SK-N-SH treated with all-trans-retinoic acid at 6 μM for 48 hours (cell line): ENCODE measurements around the gene NOM1.

Experiments
- ATAC-seq: fragments of 200-7000 bp; cut with Tn5 transposase; 3 replicates; pipeline ENCODE4 v1.9.1; 2020; ENCODE audit warnings: mild to moderate bottlenecking, moderate library complexity
- ESRRG ChIP-seq: fragments of 250-450 bp; sonication (Bioruptor Pico); IDR thresholded peaks from 2 replicates; pipeline ENCODE4 v1.6.1; 2021; ENCODE audit warnings: mild to moderate bottlenecking
- GLIS3 ChIP-seq: fragments of 250-450 bp; sonication (Bioruptor Pico); IDR thresholded peaks from 2 replicates; pipeline ENCODE4 v1.5.0; 2020; ENCODE audit warnings: mild to moderate bottlenecking, moderate library complexity
- ISL1 ChIP-seq: fragments of 250-450 bp; sonication (Bioruptor Pico); IDR thresholded peaks from 2 replicates; pipeline ENCODE4 v2.1.2; 2022; ENCODE audit warnings: mild to moderate bottlenecking, moderate library complexity
- OSR1 ChIP-seq: fragments of 250-450 bp; sonication (Bioruptor Pico); IDR thresholded peaks from 2 replicates; pipeline ENCODE4 v1.8.0; 2022; ENCODE audit warnings: moderate library complexity, mild to moderate bottlenecking, inconsistent platforms
- PATZ1 ChIP-seq: fragments of 250-450 bp; sonication (Bioruptor Pico); IDR thresholded peaks from 2 replicates; pipeline ENCODE4 v1.8.0; 2020; ENCODE audit warnings: mild to moderate bottlenecking, moderate library complexity, borderline replicate concordance
- POU6F1 ChIP-seq: fragments of 250-450 bp; sonication (Bioruptor Pico); IDR thresholded peaks from 2 replicates; pipeline ENCODE4 v1.8.0; 2021; ENCODE audit warnings: low read depth, mild to moderate bottlenecking, moderate library complexity, borderline replicate concordance
- PPARA ChIP-seq: fragments of 250-450 bp; sonication (Bioruptor Pico); IDR thresholded peaks from 2 replicates; pipeline ENCODE4 v1.5.0; 2020; ENCODE audit warnings: mild to moderate bottlenecking, borderline replicate concordance
- RARB ChIP-seq: fragments of 250-450 bp; sonication (Bioruptor Pico); IDR thresholded peaks from 2 replicates; pipeline ENCODE4 v1.8.0; 2021; ENCODE audit warnings: mild to moderate bottlenecking, moderate library complexity
- SNAI2 ChIP-seq: fragments of 250-450 bp; sonication (Bioruptor Pico); IDR thresholded peaks from 2 replicates; pipeline ENCODE4 v1.5.0; 2020; ENCODE audit warnings: mild to moderate bottlenecking, moderate library complexity
- TCF4 ChIP-seq: fragments of 250-450 bp; sonication (Bioruptor Pico); IDR thresholded peaks from 2 replicates; pipeline ENCODE4 v1.8.0; 2021; ENCODE audit warnings: mild to moderate bottlenecking, moderate library complexity, borderline replicate concordance
- TOX ChIP-seq: fragments of 250-450 bp; sonication (Bioruptor Pico); IDR thresholded peaks from 2 replicates; pipeline ENCODE4 v1.8.0; 2021; ENCODE audit warnings: mild to moderate bottlenecking, moderate library complexity, borderline replicate concordance
- TSHZ2 ChIP-seq: fragments of 250-450 bp; sonication (Bioruptor Pico); IDR thresholded peaks from 2 replicates; pipeline ENCODE4 v1.5.0; 2020; ENCODE audit warnings: mild to moderate bottlenecking, moderate library complexity
- ZC3H10 ChIP-seq: fragments of 250-450 bp; sonication (Bioruptor Pico); IDR thresholded peaks from 2 replicates; pipeline ENCODE4 v1.5.1; 2021; ENCODE audit warnings: mild to moderate bottlenecking, moderate library complexity
- ZFP3 ChIP-seq: fragments of 250-450 bp; sonication (Bioruptor Pico); IDR thresholded peaks from 2 replicates; pipeline ENCODE4 v1.5.0; 2020; ENCODE audit warnings: mild to moderate bottlenecking, moderate library complexity
- ZNF70 ChIP-seq: fragments of 450-650 bp; formaldehyde crosslinking; IDR thresholded peaks from 2 replicates; pipeline ENCODE4 v1.5.0; 2020; ENCODE audit warnings: mild to moderate bottlenecking, moderate library complexity
- ZNF8 ChIP-seq: fragments of 450-650 bp; formaldehyde crosslinking; IDR thresholded peaks from 2 replicates; pipeline ENCODE4 v1.5.0; 2020; ENCODE audit warnings: mild to moderate bottlenecking, moderate library complexity

NOM1 gene

GRCh38 chr7:157010588-157011332, 61.2 kb downstream of the NOM1 start, which contains the start of gene MNX1:
Gene MNX1 (minus strand): TSS chr7:157010663. CDS start chr7:157010350, 313 bp downstream.
- ATAC-seq: peak; percentile 7; the same call in 2 of the 3 replicates

GRCh38 chr7:157011333-157012112, 62.0 kb downstream of the NOM1 start:
- ATAC-seq: no peak
- no peak for TF ChIP-seq ESRRG (CRISPR knock-in tag)

More at GRCh38 chr7:157010588-157011332, 61.2 kb downstream of the NOM1 start, which contains the start of gene MNX1:
- TF ChIP-seq ZNF8 (CRISPR knock-in tag) (no peak), SNAI2 (CRISPR knock-in tag) (no peak)

- no peak for ATAC-seq
- TF ChIP-seq ZNF70 (CRISPR knock-in tag): no peak
- TF ChIP-seq ESRRG (CRISPR knock-in tag): no peak
- TF ChIP-seq POU6F1 (CRISPR knock-in tag): no peak
- no peak for TF ChIP-seq SNAI2 (CRISPR knock-in tag)
- TF ChIP-seq PPARA (CRISPR knock-in tag): no peak
- TF ChIP-seq ZFP3 (CRISPR knock-in tag): no peak
- no peak for TF ChIP-seq ZC3H10
- no peak for TF ChIP-seq PATZ1
- TF ChIP-seq OSR1 (CRISPR knock-in tag): no peak
- no peak for TF ChIP-seq GLIS3 (CRISPR knock-in tag)
- no peak for TF ChIP-seq TOX (CRISPR knock-in tag)
- TF ChIP-seq TSHZ2: no peak
- no peak for TF ChIP-seq TCF4 (CRISPR knock-in tag)
- TF ChIP-seq, all 23 proteins: peak for 0
Observed at GRCh38 chr7:157012113-157012547, 62.6 kb downstream of the NOM1 start.

GRCh38 chr7:157013101-157013500, 63.6 kb downstream of the NOM1 start:
- no peak for ATAC-seq
- no peak for TF ChIP-seq ESRRG (CRISPR knock-in tag)
- no peak for TF ChIP-seq POU6F1 (CRISPR knock-in tag)
- TF ChIP-seq ZNF8 (CRISPR knock-in tag): no peak
- TF ChIP-seq PATZ1: no peak
- no peak for TF ChIP-seq ISL1 (CRISPR knock-in tag)
- no peak for TF ChIP-seq RARB (CRISPR knock-in tag)
